Measurements from ENCODE around the gene GPX2.

Gene GPX2

GRCh38 chr14:64942531-64943111 lies at the start of gene GPX2:
Gene GPX2, minus strand, starts transcription at chr14:64942745. Its CDS starts 19 bp downstream, at chr14:64942726.
- no peak for FAIRE-seq

DNA sequence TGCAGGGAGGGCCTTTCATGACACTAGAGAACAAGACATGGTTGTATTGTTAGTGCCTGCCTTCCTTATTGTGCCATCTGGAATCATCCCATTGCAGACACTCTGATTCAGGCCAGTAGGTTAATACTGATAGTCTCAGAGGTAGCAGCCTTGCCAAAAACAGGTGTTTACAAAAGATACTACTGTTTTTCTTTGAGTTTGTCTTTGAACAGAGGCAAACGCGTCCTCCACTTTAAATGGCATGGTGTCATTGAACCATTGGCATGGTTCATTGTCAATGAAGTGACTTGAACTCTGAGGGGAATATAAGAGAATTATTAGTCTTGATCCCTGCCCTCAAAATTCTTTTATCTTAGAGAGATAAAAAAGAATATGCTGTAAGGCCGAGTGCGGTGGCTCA lies 48.4 kb upstream of the GPX2 start:
- no peak for FAIRE-seq

GRCh38 chr14:64990296-64990695 lies 47.8 kb upstream of the GPX2 start:
- no peak for FAIRE-seq

GRCh38 chr14:64987438-64987767 lies 44.9 kb upstream of the GPX2 start:
- FAIRE-seq: no peak

- FAIRE-seq: peak; percentile 95
These were observed 44.3 kb upstream of the GPX2 start, which contains the start of gene FNTB for GRCh38 chr14:64986648-64987437. Gene FNTB, plus strand, starts transcription at chr14:64986895. Its CDS starts 59 bp downstream, at chr14:64986954.

DNA sequence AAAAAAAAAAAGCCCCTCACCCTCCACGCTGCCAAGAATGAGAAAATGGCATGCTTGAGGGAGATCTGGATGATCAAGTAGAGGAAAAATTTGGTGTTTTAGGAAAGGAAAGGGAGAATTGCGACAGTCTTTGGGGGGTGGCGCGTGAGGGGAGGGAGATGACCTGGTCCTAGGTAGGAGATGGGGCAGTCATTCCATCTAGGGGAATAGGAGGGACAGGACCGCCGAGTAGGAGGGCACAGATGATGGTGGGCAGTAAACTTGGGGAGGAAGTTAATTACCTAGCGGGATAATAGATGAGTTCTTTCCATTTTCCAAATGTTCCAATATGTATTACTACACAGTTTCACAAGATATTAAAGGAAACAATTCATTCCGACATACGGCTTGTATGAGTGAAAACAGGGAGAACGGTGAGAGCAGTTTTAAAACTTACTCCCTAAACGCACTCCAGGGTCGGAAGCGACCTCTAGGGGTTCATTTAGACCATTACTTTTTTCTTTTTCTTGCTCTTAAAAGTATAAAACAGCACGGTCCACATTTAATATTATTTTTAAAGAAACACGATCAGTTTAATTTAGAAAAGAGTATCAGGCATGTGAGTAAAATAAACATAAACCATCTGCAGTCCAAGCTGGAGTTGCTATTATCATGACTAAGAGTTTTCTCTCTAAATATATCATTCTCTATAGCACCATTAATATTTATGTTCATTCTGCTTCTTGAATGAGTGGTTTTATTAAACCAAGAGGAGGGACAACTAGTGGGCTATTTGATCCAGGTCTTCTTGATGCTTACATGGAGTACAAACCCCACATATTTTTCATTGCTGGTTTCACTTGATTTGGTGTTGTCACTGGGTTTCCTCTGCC lies 41.1 kb upstream of the GPX2 start:
- peak; percentile 77 for FAIRE-seq

DNA sequence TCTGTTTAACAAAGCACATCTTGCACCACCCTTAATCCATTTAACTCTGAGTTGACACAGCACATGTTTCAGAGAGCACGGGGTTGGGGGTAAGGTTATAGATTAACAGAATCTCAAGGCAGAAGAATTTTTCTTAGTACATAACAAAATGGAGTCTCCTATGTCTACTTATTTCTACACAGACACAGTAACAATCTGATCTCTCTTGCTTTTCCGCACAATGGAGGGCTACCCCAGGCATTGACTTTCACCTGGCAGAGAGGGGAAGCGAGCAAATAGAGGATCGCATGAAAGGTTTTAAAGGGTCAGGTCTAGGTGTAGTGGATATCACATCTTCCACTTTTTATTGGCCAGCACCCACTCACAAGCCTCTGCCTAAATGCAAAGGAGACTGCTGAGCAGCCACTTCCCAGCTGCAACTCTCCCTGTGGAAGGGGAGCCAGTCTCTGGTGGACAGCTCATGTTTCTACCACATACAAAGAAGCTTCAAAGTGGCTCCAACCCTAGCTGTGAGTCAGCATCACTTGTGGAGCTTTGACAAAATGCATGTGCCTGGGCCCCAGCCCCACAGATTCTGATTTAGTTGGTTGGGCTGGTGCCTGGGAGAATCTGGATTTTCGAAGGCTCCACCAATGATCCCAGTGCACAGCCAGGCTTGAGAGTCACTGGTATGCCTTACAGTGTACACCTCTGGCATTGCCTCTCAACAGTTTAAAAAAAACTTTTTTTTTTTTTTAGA lies 37.0 kb upstream of the GPX2 start:
- FAIRE-seq: no peak

GRCh38 chr14:64974563-64974962 lies 32.0 kb upstream of the GPX2 start:
- no peak for FAIRE-seq

DNA sequence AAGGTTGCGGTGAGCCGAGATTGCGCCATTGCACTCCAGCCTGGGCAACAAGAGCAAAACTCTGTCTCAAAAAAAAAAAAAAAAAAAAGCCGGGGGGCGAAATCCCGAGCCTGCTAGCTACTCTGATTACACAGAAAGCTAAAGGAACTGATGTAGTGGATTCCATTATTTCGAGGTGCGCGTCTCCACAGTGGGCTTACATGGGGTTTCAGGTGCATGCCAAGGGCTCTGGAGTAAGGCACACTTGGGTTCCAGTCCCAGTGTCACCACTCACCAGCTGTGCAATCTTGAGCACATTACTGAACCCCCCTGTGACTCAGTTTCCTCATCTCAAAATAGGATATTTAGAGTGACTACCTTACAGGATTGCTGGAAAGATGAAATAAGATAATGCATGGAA lies 31.3 kb upstream of the GPX2 start:
- no peak for FAIRE-seq

DNA sequence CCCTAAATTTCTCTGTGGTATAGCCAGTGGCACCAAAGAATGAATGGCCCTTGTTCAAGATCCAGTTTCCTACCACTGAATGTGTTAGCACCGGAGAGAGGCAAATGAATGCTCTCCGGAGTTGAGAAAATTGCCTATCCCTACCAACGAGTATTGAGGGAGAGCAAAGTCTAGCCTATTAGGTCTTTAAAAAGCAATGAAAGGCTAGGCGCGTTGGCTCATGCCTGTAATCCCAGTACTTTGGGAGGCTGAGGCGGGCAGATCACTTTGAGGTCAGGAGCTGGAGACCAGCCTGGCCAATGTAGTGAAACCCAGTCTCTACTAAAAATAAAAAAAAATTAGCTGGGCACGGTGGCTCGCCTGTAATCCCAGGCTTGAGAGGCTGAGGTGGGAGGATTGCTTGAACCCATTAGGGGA lies 30.5 kb upstream of the GPX2 start:
- FAIRE-seq: no peak

- FAIRE-seq: no peak
These were observed 29.6 kb upstream of the GPX2 start, which contains the start of gene RAB15 for GRCh38 chr14:64971943-64972791. Gene RAB15, minus strand, starts transcription at chr14:64972336. Its CDS starts 260 bp downstream, at chr14:64972076.

- no peak for FAIRE-seq
These were observed 29.0 kb upstream of the GPX2 start for GRCh38 chr14:64971491-64971942.

DNA sequence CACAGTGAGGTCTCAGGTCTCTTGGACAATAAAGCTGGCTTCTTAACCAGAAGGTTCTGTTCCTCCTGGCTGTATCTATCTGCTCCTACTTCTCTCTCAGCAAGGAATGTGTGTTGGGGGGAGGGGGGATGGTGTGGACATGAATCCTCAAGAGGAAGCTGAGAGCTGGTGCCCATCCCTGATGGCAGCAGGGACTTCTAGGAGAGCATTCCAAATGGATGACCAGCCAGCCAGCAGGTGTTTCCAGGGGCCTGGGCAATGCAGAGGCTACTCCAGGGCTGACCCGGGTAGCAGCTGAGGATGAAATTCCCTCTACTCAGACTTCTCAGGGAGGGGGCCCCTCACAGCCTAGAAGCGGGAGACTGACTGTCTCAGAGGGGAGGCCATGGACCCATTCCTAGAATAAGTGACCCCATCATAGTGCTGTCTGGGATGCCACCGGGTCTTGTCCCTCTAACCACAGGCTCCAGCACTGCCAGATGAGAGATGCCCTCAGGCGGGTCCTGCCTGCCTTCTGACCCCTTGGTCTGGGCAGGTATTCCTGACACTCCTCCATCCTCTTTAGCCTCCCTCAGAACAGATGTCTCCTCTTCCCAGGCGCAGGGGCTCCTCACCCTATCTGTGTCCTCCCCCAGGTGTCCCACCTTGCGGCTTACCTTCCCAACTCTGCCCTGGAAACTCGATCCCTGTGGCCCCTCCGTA lies 28.4 kb upstream of the GPX2 start:
- FAIRE-seq: no peak

DNA sequence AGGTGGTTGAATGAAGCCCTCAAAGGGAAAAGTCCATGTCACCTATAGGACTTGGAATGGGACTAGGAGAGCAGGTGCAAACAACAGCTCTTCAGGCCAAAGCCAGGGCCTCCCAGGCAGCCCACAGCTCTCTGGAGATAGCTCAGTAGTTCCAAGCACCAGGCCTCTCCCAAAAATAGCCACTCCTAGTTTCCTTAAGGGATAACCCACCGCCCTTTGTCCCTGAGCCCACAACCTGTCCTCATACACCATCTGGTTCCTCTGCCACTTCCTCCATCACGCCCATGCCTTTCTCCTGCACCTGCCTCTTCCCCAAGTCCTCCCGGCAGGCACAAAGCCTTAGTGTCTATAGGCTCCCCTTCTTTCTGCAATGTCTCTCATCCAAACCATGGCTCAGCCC lies 27.5 kb upstream of the GPX2 start:
- FAIRE-seq: no peak

- FAIRE-seq: no peak
These were observed 26.1 kb upstream of the GPX2 start for GRCh38 chr14:64968651-64969050.

DNA sequence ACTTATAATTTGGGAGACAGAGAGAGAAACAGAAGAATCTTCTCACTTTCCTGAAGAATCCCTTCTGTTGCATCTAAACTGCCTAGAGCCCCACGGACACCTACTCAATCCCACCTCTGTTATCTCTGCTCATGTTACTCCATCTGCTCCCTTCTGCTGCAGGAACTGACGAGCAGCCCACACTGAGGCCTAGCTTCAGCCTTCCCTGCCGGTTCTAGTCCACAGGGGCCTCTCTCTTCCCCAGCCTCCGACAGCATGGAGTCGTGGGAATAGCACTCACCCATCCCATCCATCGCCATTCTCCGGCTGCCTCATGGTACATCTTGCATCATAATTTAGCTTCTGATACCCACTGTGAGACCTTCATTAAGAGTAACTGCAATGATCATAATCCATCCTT lies 25.6 kb upstream of the GPX2 start:
- no peak for FAIRE-seq

- no peak for FAIRE-seq
These were observed 24.4 kb upstream of the GPX2 start for GRCh38 chr14:64966976-64967375.

DNA sequence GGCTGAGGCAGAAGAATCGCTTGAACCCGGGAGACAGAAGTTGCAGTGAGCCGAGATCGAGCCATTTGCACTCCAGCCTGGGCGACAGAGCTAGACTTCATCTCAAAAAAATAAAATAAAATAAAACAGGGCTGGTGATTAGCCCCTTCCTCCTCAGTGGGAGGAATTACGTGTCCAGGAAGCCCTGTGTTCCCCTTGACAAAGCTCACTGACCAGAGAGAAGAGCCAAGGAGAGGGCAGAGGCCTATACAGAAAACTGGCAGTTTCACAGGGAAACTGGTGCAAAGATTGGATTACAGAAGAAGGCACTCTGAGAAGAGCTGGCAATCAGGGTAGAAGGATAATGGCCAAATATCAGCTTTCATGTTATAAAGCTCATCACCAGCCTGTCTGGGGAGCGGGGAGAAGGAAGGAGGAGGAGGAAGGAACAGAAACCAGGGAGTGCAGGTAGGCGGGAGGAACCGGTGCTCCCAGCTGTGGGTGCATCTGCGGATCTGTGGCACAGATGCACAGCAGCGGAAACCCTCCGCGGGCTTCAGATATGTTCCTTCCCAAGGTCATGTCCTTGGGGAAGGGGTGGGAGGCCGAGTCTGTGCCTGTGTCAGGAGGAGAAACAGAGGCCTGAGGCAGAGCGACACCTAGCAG lies 22.9 kb upstream of the GPX2 start:
- no peak for FAIRE-seq

DNA sequence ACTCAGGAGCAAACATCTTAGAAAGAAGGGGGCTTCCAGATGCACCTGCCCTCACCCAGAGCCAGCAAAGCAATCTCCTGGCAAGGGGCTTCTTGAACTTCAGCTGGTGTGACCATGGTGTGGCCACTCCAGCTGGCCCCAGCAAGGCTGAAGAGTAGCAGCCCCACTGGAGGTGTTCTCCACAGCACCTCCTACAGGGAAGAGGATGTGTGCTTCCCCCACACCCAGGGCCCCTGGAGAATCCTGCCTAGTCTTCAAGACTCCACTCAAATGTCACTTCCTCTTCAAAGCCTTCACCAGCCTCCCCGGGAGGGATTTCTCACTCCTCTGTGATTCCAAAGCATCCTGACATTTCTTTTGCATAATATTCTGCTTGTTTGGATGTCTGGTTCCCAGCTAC lies 21.1 kb upstream of the GPX2 start:
- FAIRE-seq: no peak

DNA sequence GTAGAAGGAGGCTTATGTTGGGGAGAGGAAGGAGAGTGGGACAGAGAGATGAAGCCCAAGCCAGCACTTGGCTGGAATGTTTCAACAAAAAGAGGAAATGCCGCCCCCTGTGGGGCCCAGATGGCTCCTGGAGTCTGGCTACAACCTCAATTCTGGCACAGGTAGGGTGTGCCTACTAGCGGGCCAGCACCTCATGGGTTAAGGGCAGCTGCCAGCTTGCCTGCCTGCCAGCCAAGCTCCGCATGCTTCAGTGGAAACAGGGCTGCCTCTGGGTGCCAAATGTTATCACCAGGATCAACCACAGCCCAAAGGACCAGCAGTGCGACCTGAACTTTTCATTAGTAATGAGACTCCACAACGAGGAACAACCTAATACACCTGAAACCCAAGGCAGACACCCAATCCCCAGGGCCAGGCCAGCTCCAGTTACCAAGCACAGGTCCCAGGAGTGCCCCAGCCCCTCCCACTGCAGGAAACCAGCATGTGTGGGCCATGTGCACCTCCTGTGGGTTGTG lies 18.3 kb upstream of the GPX2 start:
- FAIRE-seq: no peak

All from A204.1 (cell line).